ENCODE data around the gene CDR2.

- no peak for TF ChIP-seq CTCF (optimal IDR thresholded peaks at IDR 0.05 in 1 of 3, IDR thresholded peaks at IDR 0.05 in 1 of 3, conservative IDR thresholded peaks at IDR 0.05 in 1 of 3; ENCODE audit: extremely low read depth in 1 of 3, insufficient read depth in 2 of 3, low read length in 3 of 3)
- no peak for TF ChIP-seq EZH2 (IDR thresholded peaks at IDR 0.05; ENCODE audit: low read length)
These were observed 65.4 kb downstream of the CDR2 start for GRCh38 chr16:22308824-22309520.

All from keratinocyte (primary cell).